ENCODE measurements around the gene TECR. TPM values are rescaled to one million over a fixed set of nuclear protein-coding genes. Genes with fewer than 3 reads are reported as not detected.

TECR gene
- total and polyA plus RNA-seq, 2 of the 4 experiments (the other 2 are of a cell fraction) = 46.2 to 81.2 TPM

DNA sequence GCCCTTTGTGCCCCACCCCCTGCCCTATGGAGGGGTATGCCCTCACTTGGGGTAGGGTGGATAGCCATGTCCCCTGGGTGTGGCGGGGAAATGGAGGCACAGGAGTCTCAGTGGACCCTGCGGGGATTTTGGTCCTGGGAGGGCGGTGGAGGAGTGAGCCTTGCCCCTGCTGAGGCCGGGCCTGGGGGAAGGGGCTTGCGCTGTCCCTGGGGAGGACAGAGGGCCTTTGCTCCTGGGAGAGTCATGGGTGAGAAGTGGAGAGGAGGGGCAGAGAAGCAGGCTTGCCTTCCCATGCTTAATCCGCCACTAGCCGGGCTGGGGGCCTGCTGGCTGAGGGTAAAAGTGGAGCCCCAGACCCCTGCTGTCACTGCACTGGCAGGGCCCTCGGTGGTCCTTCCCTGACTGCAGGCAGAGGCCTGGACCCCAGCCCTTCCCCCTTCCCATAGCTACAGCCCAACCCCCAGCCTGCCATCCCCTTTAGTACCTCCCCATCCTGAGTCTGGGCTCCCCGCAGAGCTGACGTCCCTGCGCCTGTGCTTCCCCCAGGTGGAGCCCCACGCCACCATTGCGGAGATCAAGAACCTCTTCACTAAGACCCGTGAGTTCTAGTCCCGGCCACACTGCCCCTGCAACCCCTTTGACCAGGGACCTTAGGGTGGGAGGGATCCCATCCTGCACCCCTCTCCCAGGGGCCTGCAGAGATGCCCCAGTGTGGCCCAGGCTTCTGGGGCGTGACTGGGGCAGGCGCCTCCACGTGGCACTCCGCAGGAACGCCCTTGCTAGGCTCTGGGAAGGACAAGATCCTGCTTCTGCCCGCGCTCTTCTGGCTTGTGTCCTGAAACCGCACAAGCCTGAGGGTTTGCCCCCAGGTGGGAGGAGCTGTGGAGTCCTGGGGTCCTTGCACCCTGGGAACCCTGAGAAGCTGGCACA, 33.5 kb downstream of the TECR start:
- whole genome bisulfite sequencing, 2 experiments (ENCODE audit: extremely low coverage in 2 of 2, insufficient read length in 1 of 2) = 90% methylated on average over 12 of the region's 23 CpGs; no CpG with 5 or more reads in 1 of the 2 experiments
- H3K27me3 ChIP-seq (ENCODE audit: control insufficient read depth, insufficient read depth, low read length) = no peaks in the 10 kb centered on the region
- H4K91ac ChIP-seq (ENCODE audit: insufficient read depth, low read depth, low read length) = no peak overlapping the region
- no peak overlapping the region for H2AK5ac ChIP-seq (ENCODE audit: low read depth, low read length)
- ChIA-PET POLR2A (ENCODE audit: unreplicated experiment) (no interaction called here), CTCF (interaction anchor here (1.3 kb wide), 1 partner anchor 9 kb away, joined by 4 read pairs; the partner anchor contains the start of gene NDUFB7)
- H3K9me3 ChIP-seq (ENCODE audit: control insufficient read depth, insufficient read depth, low read length) = no peaks in the 10 kb centered on the region
- DNase-seq = no peak
- in situ Hi-C loops (cut with MboI; ENCODE audit: low sequenced_read_pairs) (loop anchor here (25.0 kb wide), 1 partner anchor 874 kb away; the partner anchor contains the start of gene WIZ), intact Hi-C loops (cut with micrococcal nuclease) (no loop called here), dilution Hi-C loops (cut with HindIII; ENCODE audit: low sequenced_read_pairs, unreplicated experiment) (no loop called here)
- no peak overlapping the region for H3K9ac ChIP-seq (ENCODE audit: low read depth, low read length)
- H3K9me1 ChIP-seq (ENCODE audit: insufficient read depth, low read length) = no peaks in the 10 kb centered on the region
- H3K4me1 ChIP-seq (ENCODE audit: control insufficient read depth, insufficient read depth, low read length) = peaks cover 5% of the 10 kb centered on the region; the same call in 1 of the 2 replicates
- no peak for ATAC-seq (ENCODE audit: low read depth)
- no peak overlapping the region for H3K4me3 ChIP-seq (ENCODE audit: insufficient read depth, low read depth, low read length)
- H4K20me1 ChIP-seq (ENCODE audit: insufficient read depth, low read length) = no peaks in the 10 kb centered on the region
- no peak overlapping the region for H3K27ac ChIP-seq (ENCODE audit: insufficient read depth, low read length)
- no peak overlapping the region for H2BK15ac ChIP-seq (ENCODE audit: low read depth, low read length)
- H2AK9ac ChIP-seq (replicated peaks; ENCODE audit: low read depth, low read length, poor library complexity) = no peak overlapping the region
- peaks cover 12% of the 10 kb centered on the region; the same call in 1 of the 2 replicates for H3K36me3 ChIP-seq (ENCODE audit: control insufficient read depth, insufficient read depth, low read length)
- peaks cover 10 to 23% of the 10 kb centered on the region in 2 experiments for H3K79me1 ChIP-seq (ENCODE audit: low read depth in 1 of 2, low read length in 2 of 2)
- TF ChIP-seq BHLHE40 (IDR thresholded peaks at IDR 0.05; ENCODE audit: low read depth, low read length) = no peak
- no peak overlapping the region for H2BK20ac ChIP-seq (ENCODE audit: low read depth, low read length)
- no peak overlapping the region for H3K18ac ChIP-seq (ENCODE audit: low read depth, low read length)
- no peak overlapping the region for H2AFZ ChIP-seq (replicated peaks; ENCODE audit: low read length, poor library complexity)
- H2BK120ac ChIP-seq (ENCODE audit: low read depth, low read length) = no peak overlapping the region
- H3K4ac ChIP-seq (ENCODE audit: low read depth, low read length) = no peak overlapping the region
- no peak overlapping the region for H3K23ac ChIP-seq (ENCODE audit: low read depth, low read length)
- no peak overlapping the region for H4K8ac ChIP-seq (ENCODE audit: low read depth in 2 of 2, low read length in 2 of 2)
- no peak overlapping the region for H4K5ac ChIP-seq (ENCODE audit: low read depth, low read length)
- no TSS peak for BruUV-seq (replicated peaks)
- H3K14ac ChIP-seq (replicated peaks; ENCODE audit: low read depth, low read length) = no peak overlapping the region
- no peak overlapping the region for H3K56ac ChIP-seq (ENCODE audit: extremely low read depth, insufficient read depth, low read length)
- H2BK5ac ChIP-seq (ENCODE audit: low read depth, low read length, poor library complexity, severe bottlenecking) = no peak overlapping the region
- no peak overlapping the region for H3K4me2 ChIP-seq (ENCODE audit: low read depth, low read length)

Data from IMR-90 (cell line).